GM21737 (cell line): Measurements from ENCODE around the gene RPS17.

ENCODE experiments used
- ATAC-seq: cut with Tn5 transposase; IDR thresholded peaks from one replicate; pipeline ENCODE4 v1.9.1; 2021; ENCODE audit warnings: mild to moderate bottlenecking, moderate library complexity; ENCODE audit not compliant: unreplicated experiment

RPS17 gene

DNA sequence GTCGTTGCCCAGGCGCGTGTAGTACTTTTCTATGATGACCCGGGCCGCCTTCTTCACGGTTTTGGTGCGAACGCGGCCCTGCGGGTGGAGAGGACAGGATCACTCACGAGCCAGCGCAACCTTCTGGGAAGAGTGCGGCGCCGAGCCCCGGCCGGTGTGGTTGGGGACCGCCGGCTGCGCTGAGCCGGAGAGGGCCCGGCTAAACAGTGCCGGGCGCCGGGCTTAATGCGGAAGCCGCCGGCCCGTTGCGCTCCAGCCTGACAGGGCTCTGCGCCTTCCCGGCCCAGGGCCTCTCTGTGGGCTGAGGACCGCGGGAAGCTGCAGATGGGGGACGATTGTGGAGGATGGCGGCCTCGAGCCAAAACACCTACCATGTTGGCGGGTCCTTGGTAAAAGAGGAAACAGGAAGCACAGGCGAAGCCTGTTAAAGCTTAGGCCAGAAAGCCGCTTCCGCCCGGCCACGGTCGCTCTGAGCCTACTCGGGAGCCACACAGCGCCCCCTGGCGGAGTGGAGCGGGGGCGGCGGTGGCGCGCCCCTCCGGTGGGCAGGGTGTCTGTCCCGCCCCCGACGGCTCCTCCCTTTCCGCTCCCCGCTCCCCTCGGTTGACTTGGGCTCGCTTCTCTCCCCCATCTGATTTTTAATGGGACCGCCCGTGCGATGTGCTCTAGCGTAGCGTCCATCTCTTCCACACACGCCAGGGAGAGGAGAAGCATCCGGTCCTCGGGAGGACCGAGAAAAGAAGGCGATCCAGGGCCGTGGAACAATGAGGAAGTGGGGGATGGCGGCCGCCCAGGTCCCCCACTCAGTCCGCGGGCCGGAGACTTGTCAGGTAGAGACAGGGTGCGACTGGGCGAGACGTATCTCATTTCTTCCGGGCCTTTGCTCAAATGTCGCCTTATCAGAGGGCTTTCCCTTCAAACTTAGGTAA is at the start of gene RPS17:
TSS of gene RPS17 (minus strand) at position 403 of the 929 bp plus-strand sequence. CDS start at position 374, 29 bp downstream.
- ATAC-seq: peak; percentile 93

DNA sequence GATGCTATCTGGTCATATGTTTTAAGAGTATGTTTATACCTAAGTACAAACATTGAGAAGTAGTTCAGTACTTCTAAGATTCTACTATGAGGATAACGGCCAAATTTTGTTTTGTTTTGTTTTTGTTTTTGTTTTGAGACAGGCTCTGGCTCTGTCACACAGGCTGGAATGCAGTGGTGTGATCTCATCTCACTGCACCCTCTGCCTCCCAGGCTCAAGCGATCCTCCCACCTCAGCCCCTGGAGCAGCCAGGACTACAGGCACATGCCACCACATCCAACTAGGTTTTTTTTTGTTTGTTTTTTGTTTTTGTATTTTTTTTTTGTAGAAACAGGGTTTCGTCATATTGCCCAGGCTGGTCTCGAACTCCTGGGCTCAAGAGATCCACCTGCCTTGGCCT is 47.5 kb upstream of the RPS17 start:
- ATAC-seq: no peak

DNA sequence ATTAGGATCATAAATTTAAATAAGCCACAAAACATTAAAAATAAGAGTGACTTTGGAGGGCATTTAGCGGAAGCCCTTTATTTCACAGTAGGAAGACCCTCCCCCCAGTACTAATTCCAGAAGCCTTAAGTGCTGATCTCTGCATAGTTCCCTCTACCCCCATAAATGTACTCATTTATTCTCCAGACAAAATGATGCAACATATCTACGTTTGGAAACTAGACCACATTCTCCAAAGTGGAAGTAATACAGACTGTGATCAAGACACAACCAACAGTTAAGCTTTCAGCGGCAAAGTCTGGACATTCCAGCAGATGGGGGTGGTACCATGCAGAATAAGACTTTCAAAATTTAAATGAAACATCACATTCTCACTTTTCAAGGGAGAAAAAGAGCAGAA is 44.8 kb upstream of the RPS17 start:
- ATAC-seq: no peak

DNA sequence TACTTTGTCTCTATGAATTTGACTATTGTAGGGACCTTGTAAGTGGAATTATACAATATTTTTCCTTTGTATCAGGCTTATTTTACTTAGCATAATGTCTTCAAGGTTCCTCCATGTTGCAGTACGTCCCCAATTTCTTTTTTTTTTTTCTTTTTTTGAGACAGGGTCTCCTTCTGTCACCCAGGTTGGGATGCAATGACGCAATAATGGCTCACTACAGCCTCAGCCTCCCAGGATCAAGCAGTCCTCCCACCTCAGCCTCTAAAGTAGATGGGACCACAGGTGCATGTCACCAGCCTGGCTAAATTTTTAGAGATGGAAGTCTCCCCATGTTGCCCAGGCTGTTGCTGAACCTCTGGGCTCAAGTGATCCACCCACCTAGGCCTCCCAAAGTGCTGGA is 40.5 kb upstream of the RPS17 start:
- ATAC-seq: no peak

DNA sequence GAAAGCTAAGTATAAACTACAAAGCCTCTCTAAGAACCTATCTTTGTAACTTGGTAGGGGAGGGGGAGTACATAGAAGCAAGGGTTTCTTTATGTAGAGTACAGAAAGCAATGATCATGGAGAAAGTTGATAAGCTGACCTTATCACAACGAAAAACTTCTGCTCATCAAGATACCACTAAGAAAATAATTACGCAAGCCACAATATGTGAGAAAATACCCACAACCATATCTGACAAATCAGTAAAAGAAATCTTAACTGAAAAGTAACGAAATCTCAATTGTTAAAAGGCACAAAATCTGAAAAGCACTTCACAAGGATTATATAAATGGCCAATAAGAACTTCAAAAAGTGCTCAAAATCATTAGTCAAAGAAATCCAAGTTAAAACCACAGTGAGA is 35.1 kb upstream of the RPS17 start:
- no peak for ATAC-seq

DNA sequence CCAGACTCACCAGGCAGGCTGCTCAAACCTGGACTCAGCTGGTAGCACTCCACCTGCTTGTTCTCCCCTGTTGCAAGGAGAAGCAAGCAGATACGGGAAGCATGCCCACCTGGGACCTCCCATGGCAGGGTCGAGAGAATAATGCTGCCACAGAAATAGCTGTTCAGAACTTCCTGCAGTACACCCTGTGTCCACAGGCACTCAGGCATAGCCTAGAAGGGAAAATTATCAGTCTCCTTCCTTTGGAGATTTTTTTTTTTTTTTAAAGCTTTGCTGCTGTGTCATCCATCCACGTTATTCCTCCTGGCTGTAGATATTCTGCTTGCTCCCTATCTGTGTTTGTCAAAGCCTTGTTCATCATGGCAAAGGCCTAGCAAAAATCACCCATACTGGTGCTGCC is 32.7 kb upstream of the RPS17 start:
- ATAC-seq: no peak

DNA sequence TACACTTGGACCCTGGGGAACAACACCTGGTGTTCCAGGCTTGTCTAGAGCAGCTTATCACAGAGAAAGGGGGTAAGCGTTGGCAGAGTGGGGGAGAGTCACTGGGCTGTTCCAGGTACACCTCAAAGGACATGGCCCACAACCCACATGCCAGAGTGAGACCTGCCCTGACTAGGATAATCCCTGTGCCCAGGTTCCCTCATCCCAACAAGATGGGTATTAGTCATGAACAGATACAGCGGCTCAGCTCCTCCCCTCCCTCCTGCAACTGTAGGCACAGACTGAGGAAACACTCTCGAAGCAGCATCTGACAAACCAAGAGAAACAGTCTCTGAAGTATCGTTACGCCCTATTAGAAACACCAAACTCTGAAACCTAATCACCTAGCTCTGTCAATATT is 32.1 kb upstream of the RPS17 start:
- no peak for ATAC-seq

DNA sequence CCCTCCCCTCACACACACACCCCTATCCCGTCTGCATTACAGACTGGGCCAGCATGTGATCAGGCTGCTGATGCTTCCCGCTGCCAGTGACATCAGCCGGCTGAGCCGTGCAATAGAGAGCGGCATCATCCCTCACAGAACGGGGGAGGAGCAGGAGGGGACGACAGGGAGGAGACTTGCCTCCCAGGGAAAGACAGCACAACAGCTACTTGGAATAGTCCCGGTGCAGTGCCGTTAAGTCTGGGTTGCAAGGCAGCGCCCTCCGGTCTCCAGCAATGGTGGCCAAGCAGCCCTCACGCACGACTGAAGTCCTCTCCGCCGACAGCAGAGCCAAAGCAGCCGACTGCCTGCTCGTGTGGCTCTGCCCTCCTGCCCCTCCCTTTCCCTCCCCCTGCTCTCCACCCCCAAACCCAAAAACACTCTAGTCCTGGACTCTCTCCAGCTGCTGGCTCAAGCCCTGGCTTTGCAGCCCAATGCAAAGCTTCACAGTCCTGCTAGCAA is 31.5 kb upstream of the RPS17 start:
- ATAC-seq: no peak

DNA sequence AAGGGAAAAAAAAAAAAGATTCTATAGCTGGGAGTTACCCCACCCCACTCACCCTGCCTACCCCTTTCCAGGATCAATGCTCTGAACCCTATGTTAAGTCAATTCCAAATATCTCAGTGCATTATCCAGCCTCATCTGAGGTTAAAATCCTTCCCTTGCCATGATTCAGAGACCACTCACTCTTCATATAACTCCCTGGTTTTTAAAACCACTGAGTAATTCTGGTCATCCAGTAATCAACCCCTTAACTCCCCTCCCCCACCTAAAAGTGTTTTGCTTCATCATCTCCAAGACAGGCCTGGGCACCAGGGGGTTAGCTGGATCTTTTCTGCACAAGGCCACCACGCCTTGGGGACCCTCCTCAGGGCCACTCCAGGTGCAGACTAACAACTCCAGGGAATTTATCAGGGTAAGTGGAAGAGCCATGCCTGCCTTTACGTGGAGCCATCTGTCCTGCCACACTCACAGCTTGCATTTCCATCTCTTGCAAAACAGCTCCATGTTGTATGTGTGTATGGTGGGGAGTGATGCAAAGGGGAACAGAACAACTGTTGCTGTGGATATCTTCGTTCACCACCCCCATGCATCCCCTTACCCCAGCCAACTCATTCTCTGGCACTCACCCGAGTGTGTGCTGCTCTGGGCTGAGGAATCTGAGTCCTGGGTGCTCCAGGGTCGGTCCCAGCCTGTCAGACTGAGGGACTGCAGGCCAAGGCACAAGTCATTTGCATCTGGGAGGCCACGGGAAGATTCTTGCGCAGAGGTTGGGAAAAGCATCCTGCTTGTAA is 30.7 kb upstream of the RPS17 start:
- no peak for ATAC-seq

DNA sequence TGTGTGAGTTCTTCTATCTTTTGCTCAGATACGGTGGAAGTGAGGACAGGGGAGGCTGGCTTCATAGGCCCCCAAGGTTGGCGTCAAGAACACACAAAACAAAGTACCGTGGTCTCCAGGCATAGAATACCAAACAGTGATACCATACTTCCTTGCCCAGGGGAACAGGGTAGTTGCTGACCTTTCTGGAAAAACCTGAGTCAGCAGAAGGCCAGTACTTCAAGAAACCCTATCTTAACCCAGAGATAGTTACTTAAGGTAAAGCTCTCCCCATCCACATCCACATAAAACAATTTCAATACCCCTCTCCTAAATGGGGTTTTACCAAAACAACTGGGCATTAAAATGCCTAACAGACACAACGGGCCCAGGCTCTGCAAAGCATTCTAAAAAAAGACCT is 29.6 kb upstream of the RPS17 start:
- no peak for ATAC-seq

DNA sequence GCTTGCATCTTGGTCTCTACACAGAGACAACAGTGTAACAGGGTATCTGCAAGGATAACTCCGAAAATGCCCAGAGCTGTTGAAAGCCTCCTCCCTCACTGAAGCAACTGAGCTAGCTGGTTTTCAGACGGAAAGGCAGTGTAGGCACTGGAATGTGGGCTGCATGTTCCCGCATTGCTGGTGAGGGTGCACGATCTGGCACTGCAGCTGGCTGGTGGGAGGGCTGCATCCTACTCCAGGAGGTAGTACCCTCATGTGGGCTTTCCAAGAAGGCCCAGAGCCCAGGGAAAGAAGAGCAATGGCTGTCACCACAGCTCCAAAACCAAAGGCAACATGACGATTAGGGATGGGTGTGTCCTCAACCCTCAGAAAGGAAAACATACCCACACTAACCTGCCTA is 28.7 kb upstream of the RPS17 start:
- no peak for ATAC-seq

DNA sequence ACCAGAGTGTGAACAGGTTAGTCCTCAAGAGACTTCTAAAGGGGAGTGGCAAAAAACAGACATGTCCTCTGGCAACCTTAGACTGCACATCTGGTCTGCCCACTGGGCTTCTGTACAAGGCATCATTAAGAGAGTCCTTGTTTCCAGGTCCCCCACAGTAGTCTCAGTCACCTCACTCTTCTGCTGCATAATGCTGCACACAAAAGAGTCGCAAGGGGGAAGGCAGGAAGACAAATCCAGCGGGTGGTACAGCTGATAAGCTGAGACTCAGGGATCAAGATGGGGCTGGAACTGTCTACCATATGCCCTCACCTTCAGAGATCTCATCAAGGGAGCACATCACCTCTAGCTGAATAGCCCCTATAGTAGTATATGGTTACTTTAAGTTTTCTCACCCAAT is 27.4 kb upstream of the RPS17 start:
- no peak for ATAC-seq

DNA sequence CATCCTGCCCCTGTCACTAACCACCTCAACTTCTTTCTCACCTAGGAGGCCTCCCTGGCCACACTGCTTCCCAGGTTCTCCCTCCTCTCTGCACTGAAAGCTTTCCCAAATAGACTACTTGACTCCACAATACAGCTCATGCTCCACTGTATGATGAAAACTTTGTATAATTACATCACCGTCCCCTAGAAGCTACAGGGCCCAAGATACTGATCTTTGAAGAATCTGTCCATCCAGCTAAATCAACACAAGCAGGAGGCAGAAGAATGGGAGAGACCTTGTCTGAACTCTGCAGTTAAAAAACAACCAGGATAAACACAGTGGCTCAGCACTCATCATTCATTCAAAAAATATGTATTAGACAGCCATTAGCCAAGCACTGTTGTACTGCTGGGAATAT is 26.4 kb upstream of the RPS17 start:
- no peak for ATAC-seq

DNA sequence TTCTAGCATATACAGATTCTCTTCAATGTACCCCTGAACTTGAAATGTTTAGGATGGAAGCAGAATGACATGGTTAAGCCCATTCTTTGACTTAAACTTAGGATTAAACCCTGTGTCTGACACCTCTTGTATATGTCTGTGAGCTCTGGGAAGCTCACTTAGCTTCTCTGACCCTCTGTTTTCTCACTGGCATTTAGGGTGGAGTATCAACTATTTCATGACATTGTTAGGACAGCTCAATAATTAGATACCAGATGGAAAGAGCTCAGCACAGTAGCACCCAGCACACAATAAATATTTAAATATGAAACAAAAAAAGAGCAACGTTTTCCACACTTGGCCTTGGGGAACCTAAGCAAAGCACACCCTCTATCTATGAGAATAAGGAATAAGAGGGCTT is 18.2 kb upstream of the RPS17 start:
- no peak for ATAC-seq

DNA sequence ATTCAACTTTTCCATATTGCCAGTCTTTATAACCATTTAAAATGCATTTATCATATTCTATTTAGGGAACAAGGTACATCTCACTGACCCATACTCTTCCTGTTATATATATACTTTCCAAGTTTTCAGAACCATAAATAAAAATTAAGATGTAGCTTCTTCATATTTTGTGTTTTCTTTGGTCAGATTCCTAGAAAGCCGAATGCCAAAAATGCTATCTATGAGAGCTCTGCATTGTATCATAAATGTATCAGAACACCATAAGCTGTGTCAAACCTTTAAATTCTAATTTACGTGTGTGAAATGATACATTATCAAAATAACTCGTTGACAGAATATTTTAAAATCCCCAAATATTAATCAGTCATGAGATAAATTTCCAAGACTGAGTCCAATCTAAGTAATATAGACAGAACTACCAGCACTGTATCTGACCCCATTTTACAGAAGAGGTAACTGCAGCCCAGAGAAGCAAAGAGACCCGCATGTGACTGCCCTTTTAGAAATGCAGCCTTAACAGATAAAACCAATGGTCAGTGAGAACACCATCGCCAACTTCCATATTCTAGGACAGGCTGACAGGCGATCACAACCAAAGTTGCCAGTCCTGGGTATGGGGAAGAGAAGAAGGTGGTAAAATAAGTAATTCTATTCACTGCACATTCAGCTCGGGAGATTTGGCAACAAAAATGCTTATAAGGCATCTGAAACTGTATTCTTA is 16.2 kb upstream of the RPS17 start:
- no peak for ATAC-seq

DNA sequence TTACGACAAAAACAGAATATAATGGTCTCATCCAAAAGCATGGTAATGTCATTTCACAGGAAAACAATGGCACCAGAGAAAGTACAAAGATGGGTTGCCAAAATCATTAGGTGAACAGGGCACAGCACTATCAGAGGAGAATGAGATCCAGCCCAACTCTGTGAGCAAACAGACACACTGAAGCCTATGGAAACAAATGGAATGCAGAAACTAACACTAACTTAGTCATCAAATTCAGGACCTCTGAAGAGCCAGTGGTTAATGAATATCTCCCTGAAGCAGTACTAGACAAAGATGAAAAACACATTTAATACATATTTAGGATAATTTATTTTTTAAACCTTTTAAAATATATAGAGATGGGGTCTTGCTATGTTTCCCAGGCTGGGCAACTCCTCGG is 14.6 kb upstream of the RPS17 start:
- no peak for ATAC-seq

DNA sequence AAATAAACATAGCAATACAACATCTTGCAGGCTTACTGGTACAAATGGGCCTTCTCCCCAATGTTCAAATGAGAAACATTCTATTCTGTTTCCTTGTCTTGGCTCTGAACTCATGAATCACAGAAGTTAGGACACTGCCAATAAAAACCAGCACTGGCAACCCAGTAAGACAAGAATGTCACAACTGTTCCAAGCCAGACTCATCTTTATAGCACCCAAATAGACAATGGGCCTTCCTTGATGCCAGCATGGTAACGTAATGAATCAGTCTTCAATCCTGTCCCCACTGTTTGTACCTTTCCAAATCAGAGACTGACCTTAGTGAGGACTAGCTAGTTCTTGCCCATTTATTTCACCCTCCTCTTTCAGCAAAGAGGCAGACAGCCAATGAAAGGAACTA is 14.1 kb upstream of the RPS17 start:
- ATAC-seq: no peak

DNA sequence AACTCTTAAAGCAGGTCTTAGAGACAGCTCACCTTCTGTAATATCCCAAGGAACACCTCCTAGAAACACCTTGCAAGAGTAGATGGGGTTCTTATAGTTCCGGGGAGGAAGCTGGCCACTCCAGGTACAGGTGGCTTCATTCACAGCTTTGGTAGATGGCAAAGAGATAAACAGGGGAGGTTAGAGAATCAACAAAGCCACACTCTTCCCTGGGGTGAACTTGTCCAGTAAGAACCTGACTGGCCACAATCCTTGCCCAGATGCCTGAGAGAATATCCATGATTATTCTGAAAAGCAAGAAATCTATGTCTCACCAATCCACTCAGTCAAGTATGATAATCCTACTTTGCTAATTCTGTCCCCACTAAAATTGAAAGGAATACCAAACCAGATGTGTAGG is 13.6 kb upstream of the RPS17 start:
- no peak for ATAC-seq

DNA sequence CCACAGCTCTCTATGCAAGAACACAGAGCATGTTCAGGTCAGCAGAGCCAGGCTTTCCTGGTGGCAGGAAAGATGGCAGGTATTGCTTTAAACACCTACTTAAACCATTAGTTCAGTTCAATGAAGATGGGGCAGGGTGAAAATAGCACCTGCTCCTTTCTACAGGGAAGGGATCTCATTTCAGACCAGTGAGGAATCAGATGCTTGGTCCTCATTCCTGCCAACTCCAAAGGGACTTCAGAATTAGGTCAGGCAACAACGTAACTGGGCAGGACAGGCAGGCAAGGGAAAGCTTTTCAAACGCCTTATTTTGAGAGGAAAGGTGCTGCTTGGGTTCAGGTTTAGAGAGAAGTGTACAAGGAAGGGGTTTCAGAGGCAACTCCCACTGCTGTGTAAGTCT is 12.6 kb upstream of the RPS17 start:
- no peak for ATAC-seq

DNA sequence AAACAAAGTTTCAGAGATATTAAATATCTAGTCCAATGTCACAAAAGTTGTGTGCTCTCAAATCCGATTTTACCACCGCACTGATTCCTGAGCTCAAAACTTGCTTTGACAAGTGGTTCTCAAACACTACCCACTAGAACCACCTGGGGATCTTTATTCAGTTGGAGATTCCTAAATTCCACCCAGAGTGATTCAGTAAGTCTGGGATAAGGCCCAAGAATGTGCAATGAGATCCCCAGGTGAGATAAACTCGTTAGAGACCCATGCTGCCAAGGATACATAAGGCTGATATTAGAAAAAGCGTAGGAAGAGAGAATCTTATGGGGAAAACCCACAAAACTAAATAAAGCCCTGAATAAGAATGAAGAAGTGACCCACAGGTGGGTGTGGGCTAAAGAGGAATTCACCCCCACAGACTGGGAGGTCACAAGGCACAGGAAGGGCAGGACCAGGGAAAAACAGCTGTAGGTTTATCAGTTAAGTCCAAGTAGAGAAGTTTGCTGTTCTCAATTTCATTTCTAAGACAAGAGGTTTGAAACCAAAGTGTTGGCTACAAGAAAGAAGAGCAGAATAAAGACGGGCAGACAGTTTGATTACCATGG is 11.5 kb upstream of the RPS17 start:
- no peak for ATAC-seq

DNA sequence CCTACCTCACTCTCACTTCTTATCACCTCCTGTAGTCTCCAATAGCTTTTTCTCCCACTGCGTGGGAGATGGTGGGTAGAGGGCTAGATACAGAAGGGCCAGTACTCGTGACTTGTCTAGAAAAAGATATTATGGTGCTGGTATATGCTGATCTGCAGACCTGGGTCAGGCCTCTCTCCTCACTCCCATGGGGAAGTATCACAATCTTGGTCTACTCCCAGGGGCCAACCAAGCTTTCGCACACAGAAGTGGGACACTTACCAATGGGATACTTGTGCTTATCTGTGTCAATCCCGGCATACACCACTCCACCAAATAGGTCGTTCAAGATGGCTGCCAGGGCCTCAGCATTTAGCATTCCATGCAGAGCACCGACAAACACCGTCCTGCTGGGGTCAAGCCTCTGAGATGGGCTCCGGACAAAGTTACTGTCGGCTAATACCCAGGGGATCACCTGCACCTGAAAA is 9.0 kb upstream of the RPS17 start:
- ATAC-seq: no peak
